Prostate gland (tissue), 2 donors: ENCODE results near the gene TELO2.

Source experiments
- POLR2A ChIP-seq: fragments of 450-650 bp; IDR thresholded peaks from one replicate; pipeline ENCODE4 v1.6.1; 2016; ENCODE audit warnings: antibody characterized with exemption, mild to moderate bottlenecking
- TF ChIP-seq, protein P1 (sequence below), 4 experiments: fragments of 200-600 bp in 2 of 4; fragments of 450-650 bp in 2 of 4; sonication (generic) in 2 of 4; IDR thresholded peaks; 1 replicate in 3 of 4; 2 replicates in 1 of 4; pipeline ENCODE4 v1.5.1; 2016 to 2019; ENCODE audit warnings: antibody characterized with exemption in 4 of 4, mild to moderate bottlenecking in 2 of 4, moderate library complexity in 2 of 4

DNA sequence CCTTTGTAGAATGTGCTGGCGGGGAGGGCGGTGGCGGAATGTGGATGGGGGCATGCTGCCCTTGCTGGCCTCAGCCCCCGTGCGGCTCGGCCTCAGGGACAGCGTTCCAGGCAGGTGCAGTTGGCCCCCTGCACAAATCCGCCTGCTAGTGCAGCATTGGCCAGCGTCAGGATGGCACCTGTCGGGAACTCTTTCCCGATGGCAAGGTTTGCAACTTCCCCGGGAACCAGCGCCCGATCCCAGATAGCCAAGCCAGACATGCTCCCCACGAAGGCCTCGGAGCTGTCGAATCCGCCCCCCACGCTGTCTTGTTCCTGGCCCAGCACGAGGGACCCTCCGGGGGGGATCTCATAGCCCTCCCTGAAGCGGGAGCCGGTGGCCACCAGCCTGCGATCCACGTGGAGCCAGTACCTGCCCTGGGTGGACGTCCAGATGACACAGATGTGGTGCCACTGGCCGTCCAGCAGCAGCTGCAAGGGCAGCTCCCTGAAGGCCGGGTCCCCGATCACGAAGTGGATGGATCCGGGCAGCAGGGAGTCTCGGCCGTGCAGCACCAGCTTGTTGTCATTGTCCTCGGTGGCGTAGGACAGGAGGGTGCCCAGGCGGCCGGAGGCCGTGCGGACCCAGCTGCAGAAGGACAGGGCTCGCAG, 7.2 kb upstream of the TELO2 start:
- no peak for TF ChIP-seq POLR2A
- TF ChIP-seq, protein P1, sequence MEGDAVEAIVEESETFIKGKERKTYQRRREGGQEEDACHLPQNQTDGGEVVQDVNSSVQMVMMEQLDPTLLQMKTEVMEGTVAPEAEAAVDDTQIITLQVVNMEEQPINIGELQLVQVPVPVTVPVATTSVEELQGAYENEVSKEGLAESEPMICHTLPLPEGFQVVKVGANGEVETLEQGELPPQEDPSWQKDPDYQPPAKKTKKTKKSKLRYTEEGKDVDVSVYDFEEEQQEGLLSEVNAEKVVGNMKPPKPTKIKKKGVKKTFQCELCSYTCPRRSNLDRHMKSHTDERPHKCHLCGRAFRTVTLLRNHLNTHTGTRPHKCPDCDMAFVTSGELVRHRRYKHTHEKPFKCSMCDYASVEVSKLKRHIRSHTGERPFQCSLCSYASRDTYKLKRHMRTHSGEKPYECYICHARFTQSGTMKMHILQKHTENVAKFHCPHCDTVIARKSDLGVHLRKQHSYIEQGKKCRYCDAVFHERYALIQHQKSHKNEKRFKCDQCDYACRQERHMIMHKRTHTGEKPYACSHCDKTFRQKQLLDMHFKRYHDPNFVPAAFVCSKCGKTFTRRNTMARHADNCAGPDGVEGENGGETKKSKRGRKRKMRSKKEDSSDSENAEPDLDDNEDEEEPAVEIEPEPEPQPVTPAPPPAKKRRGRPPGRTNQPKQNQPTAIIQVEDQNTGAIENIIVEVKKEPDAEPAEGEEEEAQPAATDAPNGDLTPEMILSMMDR (IDR thresholded peaks at IDR 0.05): no peak
